HEK293 (cell line): ENCODE data around the gene FRMPD2.

Experiments
- CTCF ChIP-seq: fragments of 450-650 bp; formaldehyde crosslinking; IDR thresholded peaks from 2 replicates; pipeline ENCODE4 v1.5.1; 2016; ENCODE audit warnings: missing biosample characterization, missing genetic modification characterization
- TCF7L2 ChIP-seq: IDR thresholded peaks from 2 replicates; pipeline ENCODE4 v1.6.1; 2011; ENCODE audit warnings: low read depth, mild to moderate bottlenecking, inconsistent platforms, low read length, moderate library complexity, borderline replicate concordance
- ZNF157 ChIP-seq: fragments of 450-650 bp; formaldehyde crosslinking; IDR thresholded peaks from 2 replicates; pipeline ENCODE4 v1.5.1; 2016; ENCODE audit warnings: missing biosample characterization, missing genetic modification characterization

GRCh38 chr10:48274636-48275035, at the start of gene FRMPD2:
- TF ChIP-seq ZNF157 (tag by site-specific recombination) (no peak), TCF7L2 (no peak), CTCF (tag by site-specific recombination) (no peak)
